Karpas-422 (cell line): ENCODE measurements around the gene LTC4S. TPM values are rescaled to one million over a fixed set of nuclear protein-coding genes. Genes with fewer than 3 reads are reported as not detected.

Experiments used
- DNase-seq: peaks from one replicate; pipeline ENCODE4 v3.0.0-alpha.2; 2015
- H2AFZ ChIP-seq: fragments of 200-600 bp; sonication (generic); 2 replicates; pipeline ENCODE4 v1.6.1; 2014; ENCODE audit warnings: antibody characterized with exemption, low read length, mixed read lengths
- H3K27ac ChIP-seq: fragments of 200-600 bp; sonication (generic); 2 replicates; pipeline ENCODE4 v1.5.1; 2014; ENCODE audit warnings: mild to moderate bottlenecking, low read length, moderate library complexity
- H3K27me3 ChIP-seq: fragments of 200-600 bp; sonication (generic); 2 replicates; pipeline ENCODE4 v1.6.1; 2014; ENCODE audit warnings: low read length, mixed read lengths
- H3K36me3 ChIP-seq: fragments of 200-600 bp; sonication (generic); 2 replicates; pipeline ENCODE4 v1.6.1; 2014; ENCODE audit warnings: low read length, mixed read lengths; ENCODE audit not compliant: insufficient read depth
- H3K4me1 ChIP-seq: fragments of 200-600 bp; sonication (generic); 2 replicates; pipeline ENCODE4 v1.6.1; 2014; ENCODE audit warnings: mild to moderate bottlenecking, low read length, mixed read lengths
- H3K4me2 ChIP-seq: fragments of 200-600 bp; sonication (generic); 2 replicates; pipeline ENCODE4 v1.6.1; 2014; ENCODE audit warnings: low read length, low read depth, mild to moderate bottlenecking; ENCODE audit not compliant: poor library complexity, severe bottlenecking
- H3K4me3 ChIP-seq: fragments of 200-600 bp; sonication (generic); 2 replicates; pipeline ENCODE4 v1.5.1; 2014; ENCODE audit warnings: mild to moderate bottlenecking, antibody characterized with exemption, low read length, mixed read lengths
- H3K79me2 ChIP-seq: fragments of 200-600 bp; sonication (generic); 2 replicates; pipeline ENCODE4 v1.6.1; 2014; ENCODE audit warnings: mild to moderate bottlenecking, low read length, mixed read lengths
- H3K9ac ChIP-seq: fragments of 200-600 bp; sonication (generic); 2 replicates; pipeline ENCODE4 v1.6.0; 2014; ENCODE audit warnings: low read length
- H3K9me2 ChIP-seq: fragments of 200-600 bp; sonication (generic), shearing (Covaris generic); replicated peaks from 2 replicates; pipeline ENCODE4 v1.6.0; 2014; ENCODE audit warnings: mild to moderate bottlenecking, low read length, moderate library complexity; ENCODE audit not compliant: insufficient read depth
- H3K9me3 ChIP-seq: fragments of 300-700, 200-600 bp; sonication (generic); 2 replicates; pipeline ENCODE4 v1.6.1; 2014; ENCODE audit warnings: low read length, mixed read lengths
- H4K20me1 ChIP-seq: fragments of 200-600 bp; sonication (generic); 2 replicates; pipeline ENCODE4 v1.6.1; 2014; ENCODE audit warnings: mild to moderate bottlenecking, antibody characterized with exemption, low read length, low read depth; ENCODE audit not compliant: insufficient read depth
- total RNA-seq: library from RNA; depleted of rRNA; stranded (reverse); fragments of >200 nt; shearing (Covaris generic); gene quantifications from 2 replicates; pipeline ENCODE4 v1.2.3, GENCODE V29; 2014; ENCODE audit warnings: low replicate concordance

LTC4S gene
- total RNA-seq, 1 experiment from 2014 or later: not detected

DNA sequence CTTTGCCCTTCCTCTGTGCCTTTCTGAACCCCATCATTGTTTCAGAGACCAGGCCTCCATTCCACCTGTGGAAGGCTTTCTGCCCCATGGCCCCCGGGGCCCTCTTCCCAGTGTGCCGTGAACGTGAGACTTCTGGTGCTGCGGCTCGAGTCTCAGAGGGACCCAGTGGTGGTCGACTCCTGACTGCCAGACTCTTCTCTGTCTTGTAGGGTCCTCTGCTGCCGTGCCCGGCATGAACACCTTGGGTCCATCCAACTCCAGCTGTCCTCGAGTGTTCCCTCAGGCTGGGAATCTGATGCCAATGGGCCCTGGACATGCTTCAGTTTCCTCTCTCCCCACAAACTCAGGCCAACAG lies 20.1 kb upstream of the LTC4S start:
- Histone ChIP-seq H3K79me2 (peaks cover 4% of the 10 kb centered on the region; the same call in 1 of the 2 replicates), H4K20me1 (0 out of 2 replicates have a peak, but pooled peaks cover 4% of the 10 kb centered on the region), H3K9ac (no peak overlapping the region), H3K9me3 (no peaks in the 10 kb centered on the region), H3K27me3 (no peaks in the 10 kb centered on the region), H3K27ac (no peak overlapping the region), H3K36me3 (peaks cover 15% of the 10 kb centered on the region; the same call in 1 of the 2 replicates), H3K4me1 (no peaks in the 10 kb centered on the region), H3K4me2 (no peak overlapping the region), H3K4me3 (no peak overlapping the region), H2AFZ (no peak overlapping the region), H3K9me2 (no peaks in the 10 kb centered on the region)
- DNase-seq: no peak

- H3K27ac ChIP-seq: no peak overlapping the region
- H3K9me3 ChIP-seq: no peaks in the 10 kb centered on the region
- H3K36me3 ChIP-seq: peaks cover 14% of the 10 kb centered on the region; the same call in 1 of the 2 replicates
- no peaks in the 10 kb centered on the region for H3K4me1 ChIP-seq
- H3K4me3 ChIP-seq: no peak overlapping the region
- H3K9me2 ChIP-seq: no peaks in the 10 kb centered on the region
- no peaks in the 10 kb centered on the region for H4K20me1 ChIP-seq
- no peak for DNase-seq
- H3K4me2 ChIP-seq: no peak overlapping the region
- H3K9ac ChIP-seq: no peak overlapping the region
- peaks cover 3% of the 10 kb centered on the region; the same call in 1 of the 2 replicates for H3K79me2 ChIP-seq
- no peak overlapping the region for H2AFZ ChIP-seq
- no peaks in the 10 kb centered on the region for H3K27me3 ChIP-seq
Measured at GRCh38 chr5:179774442-179774841, 19.3 kb upstream of the LTC4S start.

DNA sequence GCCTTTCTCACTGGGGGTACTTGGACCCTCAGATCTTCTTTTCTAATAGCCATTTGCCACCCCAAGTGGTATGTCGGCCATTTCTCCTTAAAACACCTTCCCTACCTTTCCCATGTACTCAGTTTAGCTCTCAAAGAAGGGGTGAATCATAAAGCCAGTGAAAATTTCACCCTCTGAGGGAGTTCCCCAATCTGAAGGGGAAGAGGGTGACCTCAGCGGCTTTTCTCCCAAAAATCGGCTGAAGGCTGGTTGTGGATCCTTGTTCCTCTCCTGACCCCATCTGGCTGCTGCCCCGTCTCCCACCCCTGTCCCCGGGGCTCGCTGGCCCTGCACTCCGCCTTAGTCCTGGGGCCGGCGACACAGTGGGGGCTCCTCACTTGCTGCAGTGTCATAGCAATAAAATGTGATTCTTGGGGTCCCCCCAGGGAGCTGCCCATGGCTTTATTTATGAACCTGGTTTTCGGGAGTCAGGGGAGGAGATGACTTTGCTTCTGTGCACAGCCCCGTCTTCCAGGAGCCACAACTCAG lies 17.3 kb upstream of the LTC4S start:
- H4K20me1 ChIP-seq: no peaks in the 10 kb centered on the region
- no peak overlapping the region for H2AFZ ChIP-seq
- H3K9ac ChIP-seq: no peak overlapping the region
- H3K4me2 ChIP-seq: no peak overlapping the region
- 0 out of 2 replicates have a peak, but pooled peaks cover 4% of the 10 kb centered on the region for H3K36me3 ChIP-seq
- H3K79me2 ChIP-seq: no peaks in the 10 kb centered on the region
- no peak overlapping the region for H3K4me3 ChIP-seq
- H3K27ac ChIP-seq: no peak overlapping the region
- no peaks in the 10 kb centered on the region for H3K27me3 ChIP-seq
- no peaks in the 10 kb centered on the region for H3K9me2 ChIP-seq
- H3K9me3 ChIP-seq: no peaks in the 10 kb centered on the region
- no peak for DNase-seq
- no peaks in the 10 kb centered on the region for H3K4me1 ChIP-seq

GRCh38 chr5:179777456-179777855 lies 16.3 kb upstream of the LTC4S start:
- no peak overlapping the region for H3K4me2 ChIP-seq
- H3K27ac ChIP-seq: no peak overlapping the region
- H3K27me3 ChIP-seq: no peaks in the 10 kb centered on the region
- no peaks in the 10 kb centered on the region for H3K4me1 ChIP-seq
- H3K9ac ChIP-seq: no peak overlapping the region
- H3K36me3 ChIP-seq: 0 out of 2 replicates have a peak, but pooled peaks cover 2% of the 10 kb centered on the region
- no peak for DNase-seq
- H3K79me2 ChIP-seq: no peaks in the 10 kb centered on the region
- no peaks in the 10 kb centered on the region for H3K9me3 ChIP-seq
- H3K4me3 ChIP-seq: no peak overlapping the region
- H2AFZ ChIP-seq: no peak overlapping the region
- H4K20me1 ChIP-seq: no peaks in the 10 kb centered on the region
- no peaks in the 10 kb centered on the region for H3K9me2 ChIP-seq

DNA sequence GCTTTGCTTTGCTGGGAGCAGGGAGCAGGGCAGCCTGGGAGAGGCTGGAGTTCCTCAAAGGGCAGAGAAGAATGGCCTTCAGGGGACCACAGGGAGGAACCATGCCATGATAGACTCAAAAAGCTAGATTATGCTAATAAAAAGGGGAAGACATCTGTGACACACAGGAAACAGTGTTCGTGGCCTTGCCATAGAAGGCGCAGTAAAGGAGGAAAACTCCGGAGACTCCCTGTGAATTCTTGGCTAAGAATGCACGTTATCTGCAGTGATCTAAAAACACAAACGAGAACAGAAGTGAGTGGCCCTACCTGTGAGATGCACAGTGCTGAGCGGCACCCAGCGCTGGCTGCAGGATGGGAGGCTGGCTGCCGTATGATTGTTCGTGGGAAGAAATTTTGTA lies 15.9 kb upstream of the LTC4S start:
- Histone ChIP-seq H2AFZ (no peak overlapping the region), H3K4me2 (no peak overlapping the region), H3K9me2 (no peaks in the 10 kb centered on the region), H3K4me1 (no peaks in the 10 kb centered on the region), H3K27ac (no peak overlapping the region), H3K4me3 (no peak overlapping the region), H3K79me2 (no peaks in the 10 kb centered on the region), H3K36me3 (no peaks in the 10 kb centered on the region), H3K9me3 (no peaks in the 10 kb centered on the region), H3K9ac (no peak overlapping the region), H3K27me3 (no peaks in the 10 kb centered on the region), H4K20me1 (no peaks in the 10 kb centered on the region)
- DNase-seq: no peak

GRCh38 chr5:179778591-179778990 lies 15.2 kb upstream of the LTC4S start:
- Histone ChIP-seq H3K36me3 (no peaks in the 10 kb centered on the region), H3K4me2 (no peak overlapping the region), H3K9ac (no peak overlapping the region), H3K4me3 (no peak overlapping the region), H3K79me2 (no peaks in the 10 kb centered on the region), H4K20me1 (no peaks in the 10 kb centered on the region), H3K27me3 (no peaks in the 10 kb centered on the region), H3K4me1 (no peaks in the 10 kb centered on the region), H3K9me2 (no peaks in the 10 kb centered on the region), H3K9me3 (no peaks in the 10 kb centered on the region), H2AFZ (no peak overlapping the region), H3K27ac (no peak overlapping the region)
- DNase-seq: no peak

GRCh38 chr5:179779826-179780225 lies 14.0 kb upstream of the LTC4S start:
- H3K9me2 ChIP-seq: no peaks in the 10 kb centered on the region
- H3K9ac ChIP-seq: no peak overlapping the region
- H3K27me3 ChIP-seq: no peaks in the 10 kb centered on the region
- no peak overlapping the region for H2AFZ ChIP-seq
- H3K4me2 ChIP-seq: no peak overlapping the region
- H3K4me1 ChIP-seq: no peaks in the 10 kb centered on the region
- H3K9me3 ChIP-seq: no peaks in the 10 kb centered on the region
- no peaks in the 10 kb centered on the region for H4K20me1 ChIP-seq
- no peak for DNase-seq
- no peaks in the 10 kb centered on the region for H3K36me3 ChIP-seq
- H3K4me3 ChIP-seq: no peak overlapping the region
- no peak overlapping the region for H3K27ac ChIP-seq
- H3K79me2 ChIP-seq: no peaks in the 10 kb centered on the region

DNA sequence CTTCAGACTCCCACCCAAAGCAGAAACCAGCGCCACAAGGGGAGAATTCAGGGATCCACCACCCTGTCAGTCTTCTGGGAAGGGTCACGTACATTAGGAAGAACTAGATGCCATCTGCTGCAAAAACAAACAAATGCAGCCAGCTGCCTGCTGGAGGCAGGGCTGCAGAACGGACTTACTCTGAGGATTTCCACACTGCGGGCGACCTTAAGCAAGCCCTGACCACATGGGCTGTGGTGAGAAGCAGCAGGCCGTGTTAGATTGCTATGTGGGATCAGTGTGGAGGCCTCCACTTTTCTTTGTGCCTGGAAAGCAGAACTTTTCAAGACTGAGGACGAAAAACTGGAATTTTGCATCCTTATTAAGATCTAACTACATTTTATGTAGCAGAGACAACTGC lies 13.4 kb upstream of the LTC4S start:
- Histone ChIP-seq H3K36me3 (no peaks in the 10 kb centered on the region), H3K9me2 (no peaks in the 10 kb centered on the region), H3K4me2 (no peak overlapping the region), H3K9ac (no peak overlapping the region), H3K4me3 (no peak overlapping the region), H3K27ac (no peak overlapping the region), H4K20me1 (no peaks in the 10 kb centered on the region), H3K9me3 (no peaks in the 10 kb centered on the region), H3K79me2 (no peaks in the 10 kb centered on the region), H3K27me3 (no peaks in the 10 kb centered on the region), H3K4me1 (no peaks in the 10 kb centered on the region), H2AFZ (no peak overlapping the region)
- no peak for DNase-seq

DNA sequence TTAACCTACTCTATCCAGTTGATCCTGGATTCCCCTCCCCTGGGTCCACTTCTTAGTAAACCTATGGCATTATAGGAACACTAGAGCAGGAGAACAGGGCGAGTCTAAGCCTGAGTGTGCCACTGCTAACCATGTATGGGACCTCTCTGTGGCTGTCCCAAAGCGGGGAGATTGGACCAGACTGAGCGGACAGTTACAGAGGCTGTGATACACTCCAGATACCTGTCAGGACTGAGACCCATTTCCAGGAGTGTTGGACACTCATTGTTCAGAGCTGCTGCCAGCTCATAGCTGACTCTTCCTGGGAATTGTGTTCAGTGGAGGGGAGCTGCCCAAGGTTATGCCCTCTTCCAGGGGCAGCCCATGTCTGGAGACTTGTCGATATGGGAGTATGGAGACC lies 11.9 kb upstream of the LTC4S start:
- H3K27ac ChIP-seq: no peak overlapping the region
- H3K9me2 ChIP-seq: no peaks in the 10 kb centered on the region

More for the DNA sequence above, 11.9 kb upstream of the LTC4S start:
- no peaks in the 10 kb centered on the region for H3K9me3 ChIP-seq
- H3K4me3 ChIP-seq: no peak overlapping the region
- no peak overlapping the region for H3K4me2 ChIP-seq
- no peak overlapping the region for H3K9ac ChIP-seq
- DNase-seq: no peak
- H3K79me2 ChIP-seq: no peaks in the 10 kb centered on the region
- no peaks in the 10 kb centered on the region for H4K20me1 ChIP-seq
- H3K4me1 ChIP-seq: no peaks in the 10 kb centered on the region
- H3K36me3 ChIP-seq: no peaks in the 10 kb centered on the region
- H2AFZ ChIP-seq: no peak overlapping the region
- no peaks in the 10 kb centered on the region for H3K27me3 ChIP-seq
